H9 (cell line): Measurements from ENCODE around the gene MAGI1. TPM values are rescaled to one million over a fixed set of nuclear protein-coding genes. Genes with fewer than 3 reads are reported as not detected.

Experiments used
- DNase-seq: peaks from one replicate; pipeline ENCODE4 v3.0.0-alpha.2; 2017
- H2AFZ ChIP-seq: one replicate; pipeline ENCODE4 v1.6.1; 2013; ENCODE audit warnings: mild to moderate bottlenecking, low read length, control low read depth, moderate library complexity
- H2AK5ac ChIP-seq: 2 replicates; pipeline ENCODE4 v1.6.1; 2013; ENCODE audit warnings: low read length, control low read depth, mixed read lengths; ENCODE audit not compliant: insufficient read length
- H2BK120ac ChIP-seq: one replicate; pipeline ENCODE4 v1.6.1; 2013; ENCODE audit warnings: low read depth, mild to moderate bottlenecking, low read length, control low read depth, inconsistent platforms; ENCODE audit not compliant: poor library complexity, severe bottlenecking
- H2BK12ac ChIP-seq: 2 replicates; pipeline ENCODE4 v1.6.1; 2013; ENCODE audit warnings: low read length, control low read depth, mixed read lengths, low read depth; ENCODE audit not compliant: insufficient read length
- H2BK15ac ChIP-seq: 2 replicates; pipeline ENCODE4 v1.6.1; 2013; ENCODE audit warnings: low read depth, low read length, control low read depth
- H2BK20ac ChIP-seq: one replicate; pipeline ENCODE4 v1.6.1; 2013; ENCODE audit warnings: low read depth, mild to moderate bottlenecking, low read length, control low read depth, inconsistent platforms; ENCODE audit not compliant: poor library complexity, severe bottlenecking
- H2BK5ac ChIP-seq: 2 replicates; pipeline ENCODE4 v1.6.1; 2013; ENCODE audit warnings: low read length, control low read depth, mixed read lengths; ENCODE audit not compliant: insufficient read length
- H3K14ac ChIP-seq: 2 replicates; pipeline ENCODE4 v1.6.1; 2013; ENCODE audit warnings: low read length, control low read depth; ENCODE audit not compliant: insufficient read depth
- H3K18ac ChIP-seq: 2 replicates; pipeline ENCODE4 v1.6.1; 2013; ENCODE audit warnings: low read depth, mild to moderate bottlenecking, mixed read lengths, low read length, control low read depth; ENCODE audit not compliant: insufficient read length
- H3K23ac ChIP-seq: 2 replicates; pipeline ENCODE4 v1.6.1; 2013; ENCODE audit warnings: low read length, control low read depth, mixed read lengths, low read depth; ENCODE audit not compliant: insufficient read length
- H3K23me2 ChIP-seq: 2 replicates; pipeline ENCODE4 v1.6.1; 2013; ENCODE audit warnings: low read depth, mild to moderate bottlenecking, mixed read lengths, low read length, control low read depth; ENCODE audit not compliant: insufficient read length, poor library complexity, severe bottlenecking
- H3K27ac ChIP-seq: 2 replicates; pipeline ENCODE4 v1.5.1; 2013; ENCODE audit warnings: low read length, control low read depth, mixed read lengths, low read depth; ENCODE audit not compliant: insufficient read length
- H3K27me3 ChIP-seq: 2 replicates; pipeline ENCODE4 v1.6.1; 2013; ENCODE audit warnings: low read length, control low read depth, inconsistent platforms; ENCODE audit not compliant: insufficient read depth
- H3K4ac ChIP-seq: 2 replicates; pipeline ENCODE4 v1.6.1; 2013; ENCODE audit warnings: low read depth, mild to moderate bottlenecking, control low read depth, inconsistent platforms, low read length, moderate library complexity
- H3K4me1 ChIP-seq: 2 replicates; pipeline ENCODE4 v1.6.1; 2013; ENCODE audit warnings: low read length, control low read depth, inconsistent platforms; ENCODE audit not compliant: insufficient read depth
- H3K4me2 ChIP-seq: 2 replicates; pipeline ENCODE4 v1.6.1; 2013; ENCODE audit warnings: low read length, control low read depth, mixed read lengths; ENCODE audit not compliant: insufficient read length, insufficient read depth
- H3K56ac ChIP-seq: 2 replicates; pipeline ENCODE4 v1.6.1; 2013; ENCODE audit warnings: low read depth, mild to moderate bottlenecking, mixed read lengths, low read length, control low read depth; ENCODE audit not compliant: insufficient read length
- H3K79me1 ChIP-seq: 2 replicates; pipeline ENCODE4 v1.6.1; 2013; ENCODE audit warnings: low read depth, mild to moderate bottlenecking, moderate library complexity, low read length, control low read depth, inconsistent platforms; ENCODE audit not compliant: insufficient read depth, poor library complexity, severe bottlenecking
- H3K79me2 ChIP-seq: 2 replicates; pipeline ENCODE4 v1.6.1; 2013; ENCODE audit warnings: low read length, control low read depth, inconsistent platforms; ENCODE audit not compliant: insufficient read depth
- H3K9ac ChIP-seq: 2 replicates; pipeline ENCODE4 v1.6.1; 2013; ENCODE audit warnings: low read length, control low read depth, mixed read lengths; ENCODE audit not compliant: insufficient read length; ENCODE audit errors: extremely low read depth
- H3K9me3 ChIP-seq: one replicate; pipeline ENCODE4 v1.6.1; 2013; ENCODE audit warnings: low read depth, low read length, inconsistent platforms; ENCODE audit not compliant: control insufficient read depth
- H3T11ph ChIP-seq: one replicate; pipeline ENCODE4 v1.6.1; 2013; ENCODE audit warnings: mild to moderate bottlenecking, low read length, control low read depth, inconsistent platforms
- H4K20me1 ChIP-seq: one replicate; pipeline ENCODE4 v1.6.1; 2013; ENCODE audit not compliant: control insufficient read depth, insufficient read length, insufficient read depth
- H4K5ac ChIP-seq: 2 replicates; pipeline ENCODE4 v1.6.1; 2013; ENCODE audit warnings: low read depth, mild to moderate bottlenecking, mixed read lengths, low read length, control low read depth; ENCODE audit not compliant: insufficient read length
- H4K8ac ChIP-seq: replicated peaks from 2 replicates; pipeline ENCODE4 v1.6.1; 2013; ENCODE audit warnings: low read length, control low read depth, mixed read lengths, low read depth; ENCODE audit not compliant: insufficient read length
- H4K91ac ChIP-seq: 2 replicates; pipeline ENCODE4 v1.6.1; 2013; ENCODE audit warnings: low read depth, mild to moderate bottlenecking, moderate library complexity, mixed read lengths, low read length, control low read depth; ENCODE audit not compliant: insufficient read length
- H3K27ac Mint-ChIP-seq, 3 experiments: 2 replicates in 2 of 3; 3 replicates in 1 of 3; pipeline ENCODE4 v1.8.0; 2020 to 2021; ENCODE audit warnings: mixed read lengths in 3 of 3, mild to moderate bottlenecking in 1 of 3, moderate library complexity in 1 of 3
- H3K27me3 Mint-ChIP-seq: 2 replicates; pipeline ENCODE4 v1.8.0; 2021; ENCODE audit warnings: low read depth, mild to moderate bottlenecking, moderate library complexity, mixed read lengths
- H3K36me3 Mint-ChIP-seq, 3 experiments: 2 replicates in 2 of 3; 3 replicates in 1 of 3; pipeline ENCODE4 v1.8.0; 2020 to 2021; ENCODE audit warnings: low read depth in 3 of 3, mixed read lengths in 3 of 3; ENCODE audit not compliant: insufficient read depth in 1 of 3
- H3K4me1 Mint-ChIP-seq, 2 experiments: 2 replicates each; pipeline ENCODE4 v1.8.0; 2020; ENCODE audit warnings: mixed read lengths in 2 of 2
- H3K4me3 Mint-ChIP-seq, 2 experiments: 2 replicates in 1 of 2; 3 replicates in 1 of 2; pipeline ENCODE4 v1.8.0; 2020 to 2021; ENCODE audit warnings: mild to moderate bottlenecking in 2 of 2, mixed read lengths in 2 of 2, moderate library complexity in 1 of 2
- H3K9me3 Mint-ChIP-seq, 2 experiments: 2 replicates in 1 of 2; 3 replicates in 1 of 2; pipeline ENCODE4 v1.8.0; 2020; ENCODE audit warnings: mild to moderate bottlenecking in 2 of 2, mixed read lengths in 2 of 2, moderate library complexity in 1 of 2
- CTCF ChIP-seq: fragments of 200-600 bp; sonication (generic); conservative IDR thresholded peaks from 3 replicates; pipeline ENCODE4 v1.8.0; 2021; ENCODE audit warnings: antibody characterized with exemption, mild to moderate bottlenecking
- WGBS: extraction: QIAGEN DNeasy Blood & Tissue Kit; methylation state at CpG from one replicate; pipeline ENCODE4 v1.1.7; 2013; ENCODE audit warnings: missing lambda C conversion rate, low lambda C conversion rate, mixed read lengths; ENCODE audit not compliant: insufficient read length; ENCODE audit errors: extremely low coverage; 5-methylcytosine and 5-hydroxymethylcytosine counted together
- total RNA-seq: library from RNA; stranded (reverse); gene quantifications from 2 replicates; pipeline ENCODE4 v1.2.1, GENCODE V29; 2021

The MAGI1 gene
- total RNA-seq, 1 experiment from 2014 or later = 65.7 TPM

DNA sequence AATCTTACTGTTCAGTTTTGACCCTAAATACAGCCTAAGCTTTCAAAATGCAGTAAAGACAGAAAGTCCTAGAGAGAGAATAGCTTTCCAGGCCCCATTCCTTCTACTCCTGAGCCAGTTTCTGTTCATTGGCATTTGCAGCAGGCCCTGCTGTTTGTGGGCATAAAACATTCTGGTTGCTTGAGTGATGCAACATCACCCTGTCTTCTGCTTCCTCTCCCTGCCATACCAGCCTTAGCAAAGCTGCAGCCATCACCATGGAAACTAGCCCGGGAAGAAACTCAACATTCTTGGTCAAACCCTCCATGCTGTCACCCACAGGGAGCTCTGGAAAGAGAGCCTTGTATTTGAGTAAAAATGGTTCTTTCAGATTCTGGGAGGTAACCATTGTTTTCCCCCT, 325.7 kb downstream of the MAGI1 start:
- no peaks in the 10 kb centered on the region for H3K27me3 ChIP-seq
- H2BK5ac ChIP-seq = no peak overlapping the region
- H2BK20ac ChIP-seq = no peak overlapping the region
- Mint-ChIP-seq H3K36me3 (peaks cover 0 to 3% (median 0%) of the 10 kb centered on the region in 3 experiments; a peak in 2 of 7 replicates), H3K9me3 (no peaks in the 10 kb centered on the region), H3K27ac (peak overlapping the region; percentile 32 to 90 (median 62); a peak in 6 of 7 replicates), H3K4me3 (no peak overlapping the region), H3K4me1 (peaks cover 59 to 63% of the 10 kb centered on the region in 2 experiments), H3K27me3 (no peaks in the 10 kb centered on the region)
- no peak overlapping the region for H4K8ac ChIP-seq
- H3K79me1 ChIP-seq = no peaks in the 10 kb centered on the region
- no peak for TF ChIP-seq CTCF
- no peak overlapping the region for H4K91ac ChIP-seq
- H3K4me1 ChIP-seq = peaks cover 5% of the 10 kb centered on the region
- no peak overlapping the region for H2BK15ac ChIP-seq
- WGBS = no CpG with 5 or more reads among the region's 1 CpG
- no peak overlapping the region for H3K27ac ChIP-seq
- H3K4ac ChIP-seq = no peak overlapping the region
- H3K14ac ChIP-seq = no peak overlapping the region
- no peak overlapping the region for H2BK120ac ChIP-seq
- H3K56ac ChIP-seq = no peak overlapping the region
- H4K20me1 ChIP-seq = no peaks in the 10 kb centered on the region
- no peak overlapping the region for H3T11ph ChIP-seq
- H4K5ac ChIP-seq = no peak overlapping the region
- no peaks in the 10 kb centered on the region for H3K23me2 ChIP-seq
- H2AFZ ChIP-seq = no peak overlapping the region
- H3K9ac ChIP-seq = no peak overlapping the region
- no peak overlapping the region for H3K23ac ChIP-seq
- H3K9me3 ChIP-seq = no peaks in the 10 kb centered on the region
- no peak overlapping the region for H2BK12ac ChIP-seq
- H3K79me2 ChIP-seq = no peaks in the 10 kb centered on the region; the same call in 1 of the 2 replicates
- no peak overlapping the region for H3K4me2 ChIP-seq
- H2AK5ac ChIP-seq = no peak overlapping the region
- H3K18ac ChIP-seq = no peak overlapping the region
- peak; percentile 56 for DNase-seq
